ENCODE measurements around the gene ADAMTS15.

ADAMTS15 gene

DNA sequence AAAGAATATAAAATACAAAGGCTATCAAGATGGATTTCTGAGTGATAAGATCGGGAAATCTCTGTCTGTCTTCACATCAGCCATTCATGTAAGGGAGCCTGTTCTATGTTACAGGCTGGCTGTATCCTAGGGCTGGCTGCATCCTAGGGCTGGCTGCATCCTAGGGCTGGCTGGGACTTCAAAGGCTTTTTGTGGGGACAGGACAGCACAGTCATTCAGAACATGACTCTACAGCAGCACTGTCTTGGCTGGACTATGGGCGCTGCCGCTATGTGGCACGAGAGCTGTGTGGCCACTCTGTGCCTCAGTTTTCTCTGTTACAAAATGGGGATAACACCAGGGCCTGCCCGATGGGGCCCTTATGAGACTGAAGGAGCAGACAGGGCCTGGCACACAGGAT lies 30.2 kb upstream of the ADAMTS15 start:
- DNase-seq, result no peak

DNA sequence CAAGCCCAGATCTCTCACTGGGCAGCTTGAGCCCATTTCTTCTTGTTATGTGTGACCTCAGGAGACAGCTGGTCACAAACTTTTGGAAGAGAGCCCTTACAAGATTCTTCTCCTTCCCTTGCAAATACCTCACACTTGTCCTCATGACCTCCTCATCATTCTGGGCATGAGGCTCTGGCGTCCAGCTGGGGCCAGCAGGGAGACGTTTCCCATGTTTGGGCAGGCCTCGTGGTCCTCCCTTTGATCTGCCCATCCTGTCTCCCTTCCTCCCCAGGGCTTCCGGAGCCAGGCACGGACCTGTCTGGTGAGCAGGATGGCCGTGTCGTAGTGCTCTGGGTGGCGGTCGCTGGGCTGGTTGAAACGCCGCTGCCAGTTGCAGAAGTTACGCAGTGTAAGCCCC lies 29.7 kb upstream of the ADAMTS15 start:
- DNase-seq, result no peak

DNA sequence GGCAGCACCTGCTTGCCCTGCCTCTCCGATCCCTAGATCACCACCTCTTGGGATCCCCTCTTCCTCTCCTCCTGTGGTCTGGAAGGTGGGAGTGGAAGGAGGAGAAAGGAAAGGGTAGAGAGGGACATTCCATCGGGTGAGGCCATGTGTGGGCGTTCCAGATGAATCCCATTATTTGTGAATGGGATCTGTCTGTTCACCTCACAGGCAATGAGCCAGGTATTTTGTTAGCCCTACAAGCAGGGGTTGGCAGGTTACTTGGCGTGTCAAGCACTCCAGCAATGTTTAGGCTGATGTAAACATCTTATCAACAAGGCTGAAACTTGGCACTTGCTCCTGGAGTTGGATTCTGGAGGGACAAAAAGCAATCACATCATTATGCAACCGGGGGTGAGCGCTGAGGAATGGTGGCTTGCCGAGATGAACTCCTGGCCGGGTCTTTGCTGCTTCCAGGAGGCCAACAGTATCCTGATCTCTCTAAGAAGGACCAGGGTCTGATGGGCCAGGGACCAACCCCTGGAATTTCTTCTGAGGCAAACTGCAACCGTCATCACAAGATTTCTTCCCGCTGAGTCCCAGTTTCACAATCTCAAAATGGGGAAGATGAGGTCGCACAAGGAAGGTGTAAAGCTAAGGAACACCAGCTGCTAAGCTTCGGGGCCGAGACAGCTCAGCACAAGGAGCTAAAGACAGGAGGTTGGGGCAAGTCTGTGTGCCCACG lies 27.8 kb upstream of the ADAMTS15 start:
- no peak for DNase-seq

DNA sequence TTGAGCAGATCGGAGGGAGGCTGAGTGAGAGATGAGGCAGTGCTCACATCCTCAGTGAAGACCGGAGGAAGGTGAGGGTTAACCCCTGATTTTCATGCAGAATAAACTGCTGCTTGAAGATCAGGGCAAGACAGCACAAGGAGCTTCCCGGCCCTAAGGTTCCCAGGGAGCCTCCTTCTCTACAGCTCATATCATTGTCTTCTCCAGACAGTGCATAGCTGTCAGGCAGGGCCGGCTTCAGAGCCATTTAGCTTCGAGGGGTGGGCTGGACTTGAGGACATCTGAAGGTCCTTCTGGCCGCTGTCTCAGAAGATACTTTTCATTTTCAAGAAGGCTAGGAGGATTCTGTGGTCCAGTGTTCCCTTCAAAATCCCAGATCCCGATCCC lies 27.3 kb upstream of the ADAMTS15 start:
- no peak for DNase-seq

DNA sequence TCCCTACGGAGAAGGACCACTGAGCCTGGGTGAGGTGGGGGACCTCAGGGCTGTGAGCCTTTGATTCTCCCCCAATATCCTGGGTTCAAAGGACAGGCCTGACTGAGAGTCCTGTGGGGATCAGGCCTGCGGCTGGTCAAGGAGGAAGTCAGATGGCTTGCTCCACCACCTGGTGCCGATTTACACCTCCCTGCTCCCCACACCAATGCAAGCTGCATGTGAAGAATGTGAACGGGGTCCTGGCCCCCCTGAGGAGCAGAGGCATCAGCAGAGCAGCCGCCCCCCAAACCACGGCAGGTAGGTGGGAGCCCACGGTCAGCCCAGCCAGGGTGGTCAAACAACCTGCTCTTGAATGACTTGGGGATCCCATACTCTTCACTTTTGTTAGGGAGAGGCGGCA lies 26.7 kb upstream of the ADAMTS15 start:
- DNase-seq, result no peak

DNA sequence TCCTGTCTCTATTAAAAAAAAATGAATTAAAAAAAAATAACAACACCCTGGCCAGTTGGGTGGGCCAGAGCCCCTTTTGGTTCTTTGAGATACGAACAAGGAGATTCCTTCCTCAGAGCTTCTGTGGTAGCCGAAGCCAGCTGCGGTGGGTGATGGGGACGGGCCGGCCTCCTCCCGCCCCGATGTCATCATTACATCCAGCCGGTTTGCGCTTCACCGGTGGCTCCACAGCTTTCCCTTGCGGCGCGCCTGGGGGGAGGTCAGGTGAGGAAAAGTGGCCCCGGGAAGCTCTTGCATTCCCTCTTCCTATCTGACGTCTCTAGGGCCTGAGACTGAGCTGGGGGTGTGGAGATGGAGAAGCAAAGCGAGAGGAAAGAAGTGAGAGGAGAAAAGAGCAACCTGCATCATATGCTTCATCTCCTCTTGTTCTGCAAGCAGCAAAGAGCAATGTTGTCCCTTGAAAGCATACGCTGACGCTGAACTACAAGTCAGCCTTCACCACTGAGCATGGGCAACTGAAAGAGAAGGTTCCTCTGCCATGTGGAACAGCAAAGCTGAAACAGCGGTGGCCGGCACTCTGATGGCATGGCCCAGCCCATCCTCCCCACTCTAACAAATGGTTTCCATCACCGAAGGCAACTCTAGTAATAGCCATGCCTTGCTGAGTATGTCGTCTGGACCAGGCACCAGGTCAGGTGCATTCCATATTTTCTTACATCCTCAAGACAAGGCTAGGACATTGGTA lies 26.0 kb upstream of the ADAMTS15 start:
- DNase-seq, result no peak

DNA sequence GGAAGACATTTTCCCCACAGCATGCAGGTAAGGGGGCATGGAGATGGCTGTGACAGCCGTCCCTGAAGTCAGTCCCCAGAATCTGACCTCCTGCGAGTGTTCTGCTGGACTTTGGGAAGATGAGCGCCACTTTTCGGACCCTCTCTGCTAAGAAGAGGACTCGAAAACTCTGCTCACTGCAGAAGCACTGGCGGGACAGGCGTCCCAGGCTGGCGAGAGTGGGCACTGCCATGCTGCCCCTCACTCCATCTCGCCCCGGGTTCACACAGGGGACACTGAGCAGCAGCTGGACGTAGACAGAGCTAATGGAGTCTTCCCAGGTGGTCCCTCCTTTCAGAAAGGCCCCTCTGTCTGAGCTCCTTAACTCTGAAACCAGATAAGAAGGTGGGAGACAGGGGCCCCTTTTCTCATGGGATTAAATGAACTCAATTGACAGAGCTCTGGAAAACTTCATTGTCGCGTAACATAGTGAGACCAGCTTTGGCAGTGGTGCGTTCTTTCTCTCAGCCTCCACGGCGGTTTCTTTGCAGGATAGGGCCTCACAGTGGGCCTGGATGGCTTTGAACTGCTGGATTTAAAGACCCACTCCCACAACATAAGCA lies 24.8 kb upstream of the ADAMTS15 start:
- no peak for DNase-seq

DNA sequence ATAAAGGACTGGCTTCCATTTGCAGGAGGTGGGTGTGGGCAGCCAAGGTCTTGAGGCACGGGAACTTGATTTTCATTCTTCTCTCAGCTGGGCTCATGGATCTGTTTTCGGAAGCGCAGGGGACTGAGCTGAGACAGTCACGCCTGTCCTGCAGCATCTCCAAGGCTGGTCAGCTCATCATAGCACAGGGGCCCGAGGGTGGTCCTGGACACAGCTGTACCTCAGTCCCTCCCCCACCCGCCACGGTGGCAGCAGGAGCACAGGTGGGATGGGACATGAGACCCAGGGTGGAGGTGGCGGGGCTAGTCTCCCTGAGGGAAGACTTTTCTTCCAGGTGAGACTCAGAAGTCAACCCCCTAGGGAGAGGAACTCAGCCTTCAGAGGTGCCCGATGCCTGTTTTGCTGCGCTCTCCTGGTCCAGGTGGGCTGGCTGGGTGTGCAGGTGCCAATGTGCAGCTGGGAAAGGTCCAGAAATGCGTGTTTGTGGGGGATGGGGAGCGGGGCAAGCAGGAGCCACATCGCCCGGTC lies 23.8 kb upstream of the ADAMTS15 start:
- DNase-seq, result no peak

DNA sequence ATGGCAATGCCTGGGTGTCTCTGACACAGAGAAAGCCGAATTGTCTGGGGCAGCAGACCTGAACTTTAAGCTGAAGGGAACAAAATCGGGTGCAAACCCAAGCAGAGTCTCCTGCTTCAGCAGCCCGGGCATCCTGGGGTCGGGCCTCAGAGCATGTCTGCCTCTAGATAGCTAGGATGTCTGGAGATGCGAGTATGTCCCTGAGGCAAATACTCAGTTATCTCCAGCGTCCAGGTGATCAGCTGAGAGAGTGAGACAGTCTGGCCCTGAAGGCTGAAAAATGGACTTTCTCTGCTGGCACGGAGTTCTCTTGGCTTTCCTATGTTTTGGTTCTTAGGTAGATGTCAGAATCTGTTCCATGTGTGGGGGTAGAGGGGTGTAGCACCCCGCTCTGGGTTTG lies 23.3 kb upstream of the ADAMTS15 start:
- DNase-seq, result no peak

DNA sequence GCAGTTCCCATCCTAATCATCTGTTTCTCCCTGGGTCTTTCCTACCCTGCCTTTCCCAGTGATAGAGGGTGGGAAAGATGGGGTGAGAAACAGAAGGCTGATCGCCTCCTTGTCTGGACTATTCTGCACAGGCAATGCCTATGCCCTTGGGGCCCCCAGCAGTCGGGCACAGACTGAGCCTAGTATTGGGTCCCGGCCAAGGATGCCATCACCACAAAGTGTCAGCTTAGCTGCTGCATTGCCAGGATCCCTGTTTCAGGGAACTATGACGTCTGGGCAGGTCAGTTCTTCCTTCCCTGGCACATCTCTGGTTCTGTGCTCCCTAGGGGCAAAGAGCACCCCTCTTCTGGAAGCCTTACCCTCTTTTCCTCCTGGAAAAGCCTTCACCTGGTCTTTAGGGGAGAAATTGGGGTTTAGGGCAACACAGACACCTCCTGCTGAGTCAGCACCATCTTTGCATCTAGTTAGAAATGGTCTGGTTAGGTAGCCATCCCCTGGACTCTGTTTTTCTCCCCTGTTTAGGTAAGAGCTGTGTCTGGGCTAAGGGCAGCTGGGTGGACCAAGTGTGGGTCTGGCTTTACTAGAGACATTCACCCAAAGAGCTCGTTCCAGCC lies 22.1 kb upstream of the ADAMTS15 start:
- DNase-seq, result no peak

DNA sequence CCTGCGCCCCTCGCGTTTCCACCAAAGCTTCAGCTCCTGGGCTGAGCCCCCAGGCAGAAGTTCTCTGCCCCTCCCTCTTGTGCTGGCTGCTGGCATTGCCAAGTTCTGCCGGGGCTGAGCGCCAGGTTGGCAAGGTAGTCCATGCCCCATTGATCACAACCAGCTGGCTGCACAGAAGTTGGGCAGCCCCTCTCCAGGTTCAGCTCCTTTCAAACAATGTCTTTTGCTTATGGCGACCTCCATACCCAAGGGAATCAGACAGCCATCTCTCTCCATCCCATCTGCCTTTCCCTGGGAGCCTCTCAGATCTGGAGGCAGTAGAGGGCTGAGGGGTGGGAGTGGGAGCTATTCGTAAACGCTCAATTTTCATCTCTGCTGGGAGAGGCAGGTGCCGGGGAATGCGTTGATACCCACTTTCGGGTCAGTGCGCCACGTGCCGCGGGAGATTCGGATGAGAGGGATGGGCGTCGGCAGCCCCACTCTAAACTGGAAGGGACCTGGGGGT lies 21.6 kb upstream of the ADAMTS15 start:
- DNase-seq, result no peak

DNA sequence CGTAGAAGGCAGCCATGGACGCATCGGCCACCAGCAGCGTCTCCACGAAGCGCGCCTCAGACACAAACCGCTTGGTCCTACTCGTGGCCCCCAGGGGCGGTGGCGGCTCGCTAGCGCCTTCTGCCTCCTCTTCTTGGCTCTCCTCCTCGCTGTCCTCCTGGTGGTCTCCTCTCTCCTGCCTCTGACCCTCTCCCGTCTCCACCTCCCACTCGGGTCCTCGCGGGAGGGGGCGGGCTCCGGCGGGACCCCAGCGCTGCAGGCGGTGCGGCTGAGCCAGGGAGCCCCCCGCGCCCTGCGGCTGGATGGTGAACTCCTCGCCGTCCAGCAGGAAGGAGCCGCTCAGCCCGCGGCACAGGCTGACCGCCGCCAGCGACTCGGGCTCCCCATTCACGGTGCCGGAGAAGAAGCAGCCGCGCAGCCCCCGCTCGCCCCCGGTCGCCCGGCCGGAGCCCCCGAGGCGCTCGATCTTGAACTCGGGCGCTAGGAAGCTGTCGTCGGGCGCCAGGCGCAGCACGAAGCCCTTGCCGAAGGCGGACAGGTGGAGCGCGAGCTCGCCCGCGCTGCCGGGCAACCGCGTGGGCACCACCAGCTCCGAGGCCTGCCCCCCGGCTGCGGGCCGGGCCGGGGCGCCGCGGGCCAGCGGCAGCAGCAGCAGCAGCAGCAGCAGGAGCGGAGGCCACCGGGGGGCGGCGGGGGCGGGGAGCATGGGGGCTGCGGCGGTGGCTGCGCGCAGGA lies 20.7 kb upstream of the ADAMTS15 start:
- DNase-seq, result no peak

DNA sequence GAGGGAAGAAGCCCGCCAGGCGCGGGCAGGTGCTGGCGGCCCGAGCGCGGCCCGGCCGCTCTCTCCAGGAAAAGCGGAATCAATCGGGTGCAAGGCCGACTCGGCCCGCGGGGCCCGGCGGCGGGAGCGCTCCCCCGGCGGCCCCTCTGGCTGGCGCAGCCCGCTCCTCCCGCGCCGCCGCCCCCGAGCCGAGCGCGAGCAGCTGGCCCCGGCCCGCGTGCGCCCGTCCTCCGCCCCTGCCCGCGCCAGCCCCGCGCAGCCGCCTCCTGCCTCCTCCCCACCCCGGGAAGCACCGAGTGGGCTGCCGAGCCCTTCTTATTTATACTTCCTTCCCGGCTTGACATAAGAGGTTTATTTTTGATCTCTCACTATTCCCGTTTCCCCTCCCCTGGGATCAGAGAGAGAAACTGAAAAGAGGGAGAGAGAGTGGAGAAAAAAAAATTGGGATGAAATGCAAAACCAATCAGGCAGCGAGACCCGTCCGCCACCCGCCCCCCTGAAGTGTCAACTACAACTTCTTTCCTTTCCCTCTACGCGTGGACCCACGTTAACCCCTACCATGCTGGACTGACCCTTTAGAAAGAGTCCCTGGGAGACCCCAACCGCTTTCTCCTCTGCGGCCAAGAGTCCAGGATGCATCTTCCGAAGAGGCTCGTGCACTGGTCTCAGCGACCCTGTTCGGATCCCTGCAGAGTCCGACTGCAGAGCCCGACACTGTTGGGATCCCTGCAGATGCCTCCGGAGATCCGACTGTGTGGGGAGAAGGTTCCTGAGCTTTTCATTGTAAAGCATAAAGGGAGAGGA lies 19.9 kb upstream of the ADAMTS15 start, which contains the start of gene ADAMTS8:
Gene ADAMTS8, minus strand, starts transcription at position 294 of the 804 bp plus-strand sequence. CDS start 323 bp downstream, outside the sequence.
- DNase-seq, result no peak

DNA sequence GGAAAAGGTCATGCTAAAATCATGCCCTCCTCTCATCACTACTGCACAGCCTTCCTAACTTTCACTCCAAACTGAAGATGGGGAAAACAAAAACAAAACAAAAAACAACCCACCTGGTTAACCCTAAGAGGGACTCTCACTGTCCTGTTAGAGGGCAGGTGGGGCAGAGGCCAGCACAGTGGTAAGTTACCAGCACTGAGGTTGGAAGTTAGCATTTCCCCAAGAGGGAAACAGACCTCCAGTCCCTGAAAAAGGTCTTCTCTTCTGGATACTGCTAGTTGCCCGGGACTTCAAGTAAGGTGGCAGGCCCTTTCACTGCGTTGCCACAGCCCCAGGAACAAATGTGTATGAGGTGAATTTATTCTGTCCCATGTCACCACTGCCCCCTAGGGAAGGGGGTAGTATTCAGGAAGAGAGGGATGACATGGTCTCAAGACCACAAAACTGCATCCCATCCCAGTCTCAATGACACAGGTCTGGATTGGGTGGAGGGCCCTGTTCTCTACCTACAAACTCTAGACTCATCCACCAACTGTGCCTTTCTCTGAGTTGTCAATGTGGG lies 19.2 kb upstream of the ADAMTS15 start:
- DNase-seq, result no peak

DNA sequence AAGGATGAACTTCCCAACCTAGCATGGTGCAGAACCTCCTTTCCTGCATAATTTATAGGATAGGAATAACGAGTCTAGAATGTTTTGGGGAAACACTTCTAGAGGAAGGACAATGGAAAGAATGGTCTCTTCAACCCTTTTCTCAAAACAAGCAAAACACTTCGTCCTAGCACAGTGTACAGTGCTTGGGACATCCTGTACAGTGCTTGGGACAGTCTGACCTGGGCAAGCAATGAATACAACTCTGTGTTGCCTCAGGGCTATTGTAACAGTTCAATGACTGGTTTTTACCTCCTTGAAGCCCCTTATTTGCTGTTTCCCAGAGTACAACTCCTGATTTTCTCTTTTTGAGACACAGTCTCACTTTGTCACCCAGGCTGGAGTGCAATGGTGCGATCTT lies 18.5 kb upstream of the ADAMTS15 start:
- no peak for DNase-seq

DNA sequence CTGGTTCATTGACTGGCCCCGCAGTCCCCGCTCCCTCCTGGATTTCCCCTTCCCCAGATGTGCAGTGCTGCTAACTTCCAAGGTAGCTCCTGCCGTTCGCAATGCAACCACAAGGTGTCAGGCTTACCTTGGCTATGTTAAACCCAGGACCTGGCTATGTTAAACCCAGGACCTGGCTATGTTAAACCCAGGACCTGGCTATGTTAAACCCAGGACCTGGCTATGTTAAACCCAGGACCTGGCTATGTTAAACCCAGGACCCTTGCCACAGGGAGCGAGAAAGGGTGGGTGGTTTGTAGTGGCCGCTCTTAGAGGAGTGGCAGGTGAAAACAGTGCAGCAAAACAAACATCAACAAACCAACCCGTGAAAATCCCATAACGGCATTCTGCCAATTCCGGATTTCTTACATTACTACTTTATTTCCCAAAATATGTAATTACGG lies 17.1 kb upstream of the ADAMTS15 start:
- peak; percentile 75 for DNase-seq

DNA sequence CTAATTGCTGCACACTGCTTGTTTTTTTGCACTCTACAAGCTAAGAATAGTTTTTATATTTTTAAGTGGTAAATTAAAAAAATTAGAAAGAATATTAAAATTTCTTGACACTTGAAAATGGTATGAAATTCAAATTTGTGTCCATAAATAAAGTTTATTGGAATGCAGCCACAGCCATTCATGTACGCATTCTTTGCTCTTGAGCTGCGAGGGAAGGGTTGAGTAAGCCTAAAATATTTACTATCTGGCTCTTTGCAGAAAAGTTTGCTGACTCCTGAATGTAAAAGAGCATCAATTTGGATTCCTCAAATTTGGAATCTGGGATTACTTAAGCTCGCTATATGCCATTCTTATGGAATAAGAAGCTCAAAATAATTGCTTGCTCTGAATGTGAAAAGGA lies 16.6 kb upstream of the ADAMTS15 start:
- no peak for DNase-seq

DNA sequence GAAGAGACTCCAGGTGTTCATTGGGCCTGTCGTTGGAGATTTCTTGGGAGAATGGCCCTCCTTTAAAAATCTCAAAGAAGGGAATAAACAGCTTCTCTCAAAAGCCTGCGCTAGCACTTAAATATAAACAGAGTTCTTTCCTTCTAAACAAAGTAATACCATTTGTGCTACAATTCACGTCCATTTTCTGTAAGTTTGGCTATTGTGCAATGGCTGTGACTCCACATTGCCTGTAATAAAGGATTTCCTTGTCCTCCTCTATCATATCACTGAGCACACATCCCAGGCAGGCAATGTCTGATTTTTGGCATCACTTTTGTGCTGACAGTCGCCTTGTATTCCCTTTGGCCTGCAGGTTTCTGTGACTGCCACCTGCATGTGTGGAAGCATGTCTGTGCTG lies 15.1 kb upstream of the ADAMTS15 start:
- no peak for DNase-seq

DNA sequence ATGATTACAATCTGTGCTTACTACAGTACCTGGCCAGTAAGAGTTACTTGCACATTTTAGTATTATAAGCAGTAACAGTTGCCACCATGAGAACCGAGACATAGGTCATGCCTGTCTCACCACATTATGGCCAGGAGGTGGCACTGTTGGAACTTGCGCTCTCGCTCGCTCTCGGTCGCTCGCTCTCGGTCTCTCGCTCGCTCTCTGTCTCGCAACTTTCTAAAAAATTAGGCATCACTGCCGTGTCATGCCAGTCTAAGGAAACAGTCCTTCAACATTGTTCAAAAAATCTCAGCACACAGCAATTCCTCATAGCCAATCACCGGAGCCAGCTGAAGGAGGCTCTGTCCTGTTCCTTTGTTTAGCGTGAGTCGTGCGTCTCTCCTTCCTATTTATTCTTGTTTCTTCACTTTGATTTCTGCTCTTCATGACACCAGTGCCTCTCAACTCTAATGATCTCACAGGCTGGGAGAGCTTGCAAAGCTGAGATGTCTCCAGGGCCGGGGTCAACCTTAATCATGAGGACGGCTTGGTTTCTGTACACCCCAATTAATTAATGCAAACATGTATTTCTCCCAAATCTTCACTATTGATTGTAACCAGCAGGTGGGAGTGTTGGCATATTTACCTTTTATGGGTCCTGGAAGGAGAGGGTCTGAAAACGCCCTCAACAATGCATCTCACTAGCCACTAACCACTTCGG lies 13.8 kb upstream of the ADAMTS15 start:
- DNase-seq, result peak; percentile 80

DNA sequence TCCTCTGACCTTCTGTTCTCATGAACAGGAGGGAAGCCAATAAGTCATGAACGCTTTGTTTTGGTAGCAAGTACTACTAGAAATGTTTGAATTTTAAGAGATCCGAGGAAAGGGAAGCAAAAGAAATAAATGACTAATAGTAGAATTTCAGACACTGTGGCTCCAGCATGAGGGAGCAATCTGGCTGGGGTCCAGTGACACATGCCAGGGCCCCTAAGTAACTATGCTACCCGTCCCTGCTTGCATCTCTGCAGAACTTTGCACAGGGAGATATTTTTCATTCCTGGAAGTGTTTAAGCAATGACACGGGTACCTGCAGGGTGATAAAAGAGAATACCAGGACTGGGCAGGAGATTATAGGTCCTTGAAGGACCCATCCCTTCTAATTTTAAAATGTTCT lies 12.8 kb upstream of the ADAMTS15 start:
- DNase-seq, result no peak

DNA sequence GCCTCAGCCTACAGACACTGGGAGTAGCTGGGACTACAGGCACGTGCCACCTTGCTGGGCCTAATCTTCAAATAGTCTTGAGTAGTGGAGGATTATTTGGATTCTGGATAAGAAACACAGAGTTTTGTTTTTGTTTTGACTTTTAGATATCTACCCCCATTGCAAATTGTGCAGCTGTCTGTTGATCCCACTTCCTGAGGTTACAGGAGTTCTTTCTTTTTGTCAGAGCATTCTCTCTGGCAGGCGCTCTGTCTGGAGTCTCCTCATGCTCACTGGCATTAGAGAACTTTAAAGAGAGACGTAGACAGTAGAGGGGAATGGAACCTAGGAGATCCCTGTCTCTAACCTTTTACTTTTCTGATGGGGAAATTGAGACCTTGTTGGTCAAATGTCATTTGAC lies 12.3 kb upstream of the ADAMTS15 start:
- DNase-seq, result no peak

Data from activated CD4-positive, alpha-beta T cell treated with anti-CD3 and anti-CD28 coated beads, Interleukin-2, Interleukin-6, amounts not matched to agents 100 ng/mL and 50 ng/mL, durations not matched to agents 16 hours and 8 hours (primary cell).